H1 (cell line): ENCODE data around the gene KCTD2. TPM values are rescaled to one million over a fixed set of nuclear protein-coding genes. Genes with fewer than 3 reads are reported as not detected.

Experiments used
- MAX ChIP-seq: IDR thresholded peaks from 2 replicates; pipeline ENCODE4 v1.6.1; 2012; ENCODE audit warnings: inconsistent platforms
- polyA plus RNA-seq, 7 experiments: library from polyadenylated mRNA; depleted of rRNA in 3 of 7; stranded (reverse) in 5 of 7; unstranded in 2 of 7; fragments of >200 nt in 5 of 7; fragments of 200-250 nt in 2 of 7; gene quantifications; 1 replicate in 5 of 7; 2 replicates in 1 of 7; 4 replicates in 1 of 7; pipeline versions ENCODE4 v1.2.1 to v1.2.3, GENCODE V29; 2011 to 2013; ENCODE audit warnings: missing spikeins in 2 of 7, mixed read lengths in 2 of 7
- total RNA-seq: library from RNA; stranded (reverse); fragmentation: NEBNext Ultra II Directional; extraction: Animal tissue kit (Norgen Biotek cat#: 25700); gene quantifications from 2 replicates; pipeline ENCODE4 v1.2.1, GENCODE V29; 2021

The KCTD2 gene
- total and polyA plus RNA-seq, 2 of the 8 experiments (the other 6 are each of a cell fraction or from before 2014, with no cell fraction given) = 33.7 to 36.8 TPM

GRCh38 chr17:75030161-75030560 is 16.9 kb upstream of the KCTD2 start (continued):
- TF ChIP-seq MAX = no peak
